ENCODE results near the gene AKT1.
"Not testable (repeated sequence)": the region's sequence is repeated elsewhere in the genome, so short reads cannot be mapped to it uniquely, and the experiment has no call there.

The AKT1 gene

DNA sequence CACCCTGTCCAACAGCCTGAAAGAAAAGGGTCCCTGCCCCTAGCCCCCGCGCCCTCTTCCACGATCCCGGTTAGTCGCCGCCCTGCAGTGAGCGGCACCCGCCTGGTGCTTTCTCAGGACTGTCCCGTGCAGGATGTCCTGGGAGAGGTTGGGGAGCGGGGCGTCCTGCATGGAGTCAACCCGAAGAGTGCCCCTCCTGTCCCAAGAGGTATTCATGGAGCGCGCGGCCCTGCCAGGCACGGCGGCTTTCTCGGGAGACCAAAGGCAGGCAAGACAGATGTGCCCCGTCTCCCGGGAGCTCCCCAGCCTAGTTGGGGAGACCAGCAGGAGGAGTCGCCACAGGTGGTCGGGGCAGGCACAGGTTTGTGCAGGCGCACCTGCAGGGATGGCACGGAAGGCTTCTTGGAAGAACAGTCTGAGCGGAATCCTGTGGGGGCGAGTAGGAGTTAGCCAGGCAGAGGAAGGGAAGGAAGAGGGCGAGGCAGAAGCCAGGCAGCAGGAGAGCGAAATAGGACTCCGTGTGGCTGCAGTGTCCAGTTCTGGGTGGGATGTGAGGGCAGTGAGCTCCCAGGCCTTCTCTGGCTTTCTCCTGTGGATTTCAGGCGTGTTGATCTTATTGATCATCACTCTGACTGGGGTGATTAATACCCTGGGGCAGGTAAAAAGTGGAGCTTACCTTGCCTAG, 41.9 kb downstream of the AKT1 start:
- DNase-seq (ENCODE audit: low spot score), result no peak

GRCh38 chr14:104752735-104753527, 42.6 kb downstream of the AKT1 start, which contains the start of gene SIVA1:
TSS of gene SIVA1 (plus strand) at chr14:104753147. CDS start at chr14:104753202, 55 bp downstream.
- peak; percentile 99 for DNase-seq (ENCODE audit: low spot score)

GRCh38 chr14:104752423-104752734, 43.2 kb downstream of the AKT1 start:
- no peak for DNase-seq (ENCODE audit: low spot score)

DNA sequence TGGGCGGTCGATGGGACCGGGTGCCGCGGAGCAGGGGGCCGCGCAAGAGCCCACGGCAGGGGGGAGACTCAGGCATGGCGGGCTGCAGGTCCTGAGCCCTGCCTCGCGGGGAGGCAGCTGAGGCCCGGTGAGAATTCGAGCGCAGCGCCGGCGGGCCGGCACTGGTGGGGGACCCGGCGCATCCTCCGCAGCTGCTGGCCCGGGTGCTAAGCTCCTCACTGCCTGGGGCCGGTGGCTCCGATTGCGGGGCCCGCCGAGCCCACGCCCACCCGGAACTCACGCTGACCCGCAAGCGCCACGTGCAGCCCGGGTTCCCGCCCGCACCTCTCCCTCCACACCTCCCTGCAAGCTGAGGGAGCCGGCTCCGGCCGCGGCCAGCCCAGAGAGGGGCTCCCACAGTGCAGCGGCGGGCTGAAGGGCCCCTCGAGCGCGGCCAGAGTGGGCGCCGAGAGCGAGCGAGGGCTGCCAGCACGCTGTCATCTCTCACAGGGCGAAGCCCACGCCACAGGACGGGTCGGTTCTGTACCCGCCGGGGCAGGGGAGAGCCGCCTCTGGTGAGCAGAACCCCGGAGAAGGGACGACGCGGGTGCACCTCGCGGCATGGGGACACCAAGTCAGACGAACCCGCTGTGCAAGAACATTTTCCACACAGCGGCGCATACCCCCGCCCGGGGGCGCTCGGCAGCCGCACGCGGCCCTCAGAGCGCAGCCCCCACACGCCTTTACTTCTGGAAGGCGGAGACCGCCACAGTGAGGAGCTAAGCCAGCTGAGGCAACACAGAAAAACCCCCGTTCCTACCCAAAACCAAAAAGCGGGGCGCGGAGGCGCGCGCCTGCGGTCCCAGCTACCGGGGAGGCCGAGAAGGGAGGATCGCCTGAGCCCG, 43.8 kb downstream of the AKT1 start:
- DNase-seq (ENCODE audit: low spot score), result no peak

DNA sequence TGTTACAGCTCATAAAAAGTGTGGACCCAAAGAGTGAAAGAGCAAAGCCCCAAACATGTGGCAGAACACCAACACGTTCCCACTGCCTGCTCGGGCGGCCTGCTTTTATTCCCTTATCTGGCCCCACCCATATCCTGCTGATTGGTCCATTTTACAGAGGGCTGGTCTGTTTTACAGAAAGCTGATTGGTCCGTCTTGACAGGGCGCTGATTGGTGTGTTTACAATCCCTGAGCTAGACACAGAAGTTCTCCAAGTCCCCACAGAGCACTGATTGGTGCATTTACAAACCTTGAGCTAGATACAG, 44.8 kb downstream of the AKT1 start:
- not testable (repeated sequence) for DNase-seq (ENCODE audit: low spot score)

DNA sequence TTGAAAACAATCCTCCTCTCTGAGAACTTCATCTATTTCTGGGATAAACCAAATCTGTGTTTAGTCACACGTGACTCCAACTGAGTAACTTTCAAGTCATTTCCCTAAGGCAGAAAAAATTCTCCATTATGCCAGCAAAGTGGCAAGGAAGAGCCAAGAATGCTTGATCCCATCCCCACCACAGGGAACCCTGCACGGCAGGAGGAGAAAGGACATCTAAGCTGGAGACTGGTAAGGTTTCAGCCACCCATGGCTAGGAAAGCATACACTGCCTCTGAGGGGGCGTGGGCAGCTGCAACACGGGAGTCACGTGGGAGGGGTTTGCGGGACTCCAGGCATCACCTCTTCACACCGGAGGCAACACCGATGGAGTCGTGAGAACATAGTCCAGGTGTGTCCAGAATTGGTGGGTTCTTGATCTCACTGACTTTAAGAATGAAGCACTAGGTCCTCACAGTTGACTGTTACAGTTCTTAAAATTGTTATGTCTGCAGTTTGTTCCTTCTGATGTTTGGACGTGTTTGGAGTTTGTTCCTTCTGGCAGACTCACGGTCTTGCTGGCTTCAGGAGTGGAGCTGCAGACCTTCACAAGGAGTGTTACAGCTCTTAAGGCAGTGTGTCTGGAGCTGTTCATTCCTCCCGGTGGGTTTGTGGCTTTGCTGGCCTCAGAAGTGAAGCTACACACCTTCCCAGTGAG, 45.3 kb downstream of the AKT1 start:
- no peak for DNase-seq (ENCODE audit: low spot score)

- DNase-seq (ENCODE audit: low spot score), result no peak
These were observed 46.4 kb downstream of the AKT1 start for GRCh38 chr14:104749111-104749649.

DNA sequence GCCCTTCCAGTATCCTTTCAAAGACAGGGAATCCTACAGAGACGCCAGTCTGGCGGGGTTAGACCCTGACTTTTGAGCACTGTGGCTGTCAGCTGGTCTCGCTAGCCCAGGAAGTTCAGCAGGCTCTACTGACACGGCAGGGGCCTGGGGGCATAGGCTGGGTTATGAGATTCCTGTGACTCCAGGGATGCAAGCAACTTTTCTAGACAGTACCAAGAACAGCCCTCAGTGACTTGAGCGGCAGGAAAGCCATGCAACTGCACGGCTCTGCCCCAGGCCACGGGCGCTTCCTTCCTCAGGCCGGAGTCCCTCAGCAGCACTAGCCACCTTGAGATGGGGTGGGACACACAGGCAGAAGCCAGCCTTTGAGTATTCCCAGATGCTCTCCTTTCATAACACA, 47.7 kb downstream of the AKT1 start:
- no peak for DNase-seq (ENCODE audit: low spot score)

DNA sequence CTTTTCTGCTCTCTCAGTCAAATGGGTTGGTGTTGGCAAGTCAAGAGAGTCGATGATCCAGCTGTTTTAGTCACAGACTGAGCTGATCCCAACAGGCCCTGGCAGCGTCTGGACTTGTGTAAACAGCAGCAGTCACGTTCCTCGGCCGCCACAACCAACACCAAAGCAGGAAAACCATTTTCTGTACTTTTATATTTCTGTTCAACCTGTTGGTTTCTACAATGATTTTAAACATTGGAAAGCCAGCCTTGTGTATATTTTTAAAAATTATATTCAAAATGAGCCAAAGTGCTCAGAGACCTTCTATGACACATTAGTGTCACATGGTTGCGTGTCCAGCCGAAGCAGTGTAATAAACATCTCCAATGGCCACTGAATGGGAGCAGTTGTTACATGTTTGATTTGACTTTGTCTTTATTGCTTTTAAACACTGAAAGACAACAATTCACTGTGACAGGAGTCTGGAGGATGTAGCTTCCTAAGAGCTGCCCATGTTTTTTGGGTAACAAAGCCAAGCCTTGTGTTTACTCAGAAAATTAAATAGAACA, 48.5 kb downstream of the AKT1 start:
- DNase-seq (ENCODE audit: low spot score), result no peak

- DNase-seq (ENCODE audit: low spot score), result no peak
These were observed 49.4 kb downstream of the AKT1 start for GRCh38 chr14:104746071-104746545.

DNA sequence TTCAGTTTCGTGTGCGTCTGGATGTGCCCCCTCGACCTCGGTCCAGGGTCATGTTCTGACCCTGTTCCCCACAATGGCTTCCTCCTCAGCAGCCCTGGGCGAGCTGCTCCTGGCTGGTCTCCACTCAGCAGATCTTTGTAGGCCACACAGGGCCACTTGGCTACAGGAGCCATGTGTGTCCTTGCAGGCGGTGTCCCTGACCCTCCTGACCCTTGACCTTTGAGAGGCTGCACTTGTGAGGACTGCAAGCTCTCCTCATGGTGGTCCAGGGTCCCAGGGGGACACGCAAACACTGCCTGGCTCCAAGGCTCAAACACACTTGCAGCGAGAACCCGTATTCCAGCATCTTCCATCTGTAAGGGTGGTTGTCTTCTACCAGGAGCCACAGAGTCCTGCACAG, 50.1 kb downstream of the AKT1 start:
- no peak for DNase-seq (ENCODE audit: low spot score)

DNA sequence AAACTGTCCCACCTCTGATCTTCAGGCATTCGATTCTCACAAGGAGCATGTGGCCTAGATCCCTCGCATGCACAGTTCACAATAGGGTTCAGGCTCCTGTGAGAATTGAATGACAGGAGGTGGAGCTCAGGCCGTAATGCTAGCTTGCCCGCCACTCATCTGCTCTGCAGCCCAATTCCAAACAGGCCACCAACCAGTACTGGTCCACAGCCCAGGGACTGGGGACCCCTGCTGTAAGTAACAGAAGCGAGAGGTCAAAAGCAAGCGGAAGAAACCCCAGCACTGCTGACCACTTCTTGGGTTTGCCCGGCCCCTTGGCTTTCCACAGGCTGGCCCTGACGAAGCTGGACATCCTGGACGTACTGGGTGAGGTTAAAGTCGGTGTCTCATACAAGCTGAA, 51.1 kb downstream of the AKT1 start:
- no peak for DNase-seq (ENCODE audit: low spot score)

DNA sequence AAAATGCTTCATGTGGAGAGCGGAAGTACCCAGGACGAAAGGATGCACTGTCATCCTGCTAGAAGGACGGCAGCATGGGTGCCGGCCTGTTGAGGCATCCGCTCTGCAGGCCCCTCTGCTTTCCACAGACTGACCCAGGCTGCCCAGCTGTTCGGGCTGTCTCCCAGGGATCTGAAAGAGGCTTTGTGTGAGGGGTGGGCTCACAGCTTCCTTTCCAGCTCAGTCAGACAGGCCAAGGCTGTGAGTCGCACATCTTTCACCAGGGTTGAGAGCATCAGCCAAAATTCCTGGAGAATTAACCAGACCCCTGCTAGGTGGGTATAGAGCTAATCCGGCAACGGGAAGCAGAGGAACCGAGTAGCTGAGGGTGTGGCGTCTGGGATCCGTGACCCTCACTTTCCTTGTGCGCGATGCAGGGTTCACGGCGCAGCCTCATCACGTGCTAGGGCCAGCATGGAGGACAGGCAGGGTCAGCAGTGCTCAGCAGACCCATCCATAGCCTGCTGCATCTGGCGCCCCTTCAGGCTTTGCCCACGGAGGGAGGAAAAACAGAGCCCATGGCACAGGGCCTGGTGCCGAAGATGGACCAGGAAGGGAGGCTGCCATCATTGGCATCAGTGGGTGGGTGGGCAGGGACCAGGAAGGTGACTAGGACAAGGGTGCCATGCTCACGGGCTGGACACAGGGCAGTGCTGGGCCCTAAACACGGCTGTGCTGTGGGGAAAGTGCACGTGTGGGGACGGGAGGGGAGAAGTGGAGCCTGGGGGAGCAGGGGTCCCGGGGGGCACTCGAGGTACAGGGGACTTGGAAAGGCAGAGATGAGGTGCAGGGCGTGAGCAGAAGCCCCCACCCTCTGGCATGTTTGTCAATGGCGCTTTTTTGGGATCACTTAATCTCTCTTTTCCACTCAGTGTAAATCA, 51.8 kb downstream of the AKT1 start:
- DNase-seq (ENCODE audit: low spot score), result no peak

- no peak for DNase-seq (ENCODE audit: low spot score)
These were observed 52.7 kb downstream of the AKT1 start for GRCh38 chr14:104742586-104743455.

GRCh38 chr14:104741803-104742251, 53.7 kb downstream of the AKT1 start:
- no peak for DNase-seq (ENCODE audit: low spot score)

- DNase-seq (ENCODE audit: low spot score), result no peak
These were observed 54.3 kb downstream of the AKT1 start for GRCh38 chr14:104741108-104741802.

DNA sequence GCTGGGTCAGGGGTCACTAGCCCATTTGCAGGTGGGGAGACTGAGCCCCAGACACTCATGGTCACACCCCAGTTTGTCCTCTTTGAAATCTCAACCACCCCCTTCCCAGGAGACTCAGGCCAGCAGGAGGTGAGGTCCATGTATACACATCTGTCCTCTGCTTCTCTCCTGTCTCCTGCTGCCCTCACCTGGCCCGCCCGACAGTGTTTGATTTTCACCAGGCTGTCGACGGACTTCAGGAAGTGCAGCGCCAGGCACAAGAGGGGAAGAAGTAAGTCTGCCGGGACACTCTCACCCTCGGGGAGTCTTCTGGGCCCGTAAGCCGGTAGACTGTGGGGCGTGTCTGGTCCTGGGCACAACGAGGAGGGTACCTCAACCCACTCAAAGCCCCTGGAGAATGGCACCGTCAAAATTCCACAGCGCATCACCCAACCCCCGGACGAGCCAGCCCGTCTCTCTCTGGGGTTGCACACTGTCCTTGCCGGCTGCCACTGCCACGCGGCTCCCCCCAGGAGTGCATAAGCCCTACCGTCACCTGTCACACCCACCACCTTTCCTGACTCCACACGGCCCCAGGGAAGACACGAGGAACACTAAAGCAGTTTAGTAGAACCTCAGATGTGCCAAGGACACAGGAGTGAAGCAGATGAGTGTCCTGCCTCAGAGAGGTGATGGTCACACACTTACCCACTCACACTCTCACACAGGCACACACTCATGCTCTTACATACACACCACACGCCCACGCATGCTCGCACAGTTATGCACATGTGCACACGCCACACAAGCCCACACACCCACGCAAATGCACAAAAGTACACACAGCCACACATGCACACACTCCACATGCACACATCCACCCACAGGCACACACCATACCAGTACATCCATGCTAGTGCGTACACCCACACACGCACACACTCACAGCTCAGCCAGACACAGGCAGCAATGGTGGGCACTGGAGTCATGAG, 55.7 kb downstream of the AKT1 start:
- no peak for DNase-seq (ENCODE audit: low spot score)

DNA sequence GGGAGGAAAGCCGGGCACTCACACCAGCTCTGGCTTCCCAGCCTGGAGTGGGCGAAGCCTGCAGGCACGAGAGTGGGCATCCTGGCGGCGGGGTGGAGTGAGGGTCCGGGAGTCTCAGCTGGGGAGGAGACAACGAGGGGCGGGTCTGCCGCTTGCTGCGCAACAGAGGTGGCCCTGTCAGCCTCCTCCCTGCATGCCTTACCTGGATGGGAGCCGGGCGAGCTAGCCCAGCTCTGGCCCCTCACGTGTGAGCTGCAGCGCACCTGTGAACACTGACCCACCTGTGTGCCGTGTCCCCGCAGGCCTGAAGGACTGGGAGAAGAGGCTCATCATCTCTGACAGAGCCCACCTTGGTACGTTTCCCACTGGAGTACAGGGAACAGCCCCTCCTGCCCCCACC, 56.5 kb downstream of the AKT1 start:
- DNase-seq (ENCODE audit: low spot score), result no peak
